Measurements from ENCODE around the gene TSSC4. TPM values are rescaled to one million over a fixed set of nuclear protein-coding genes. Genes with fewer than 3 reads are reported as not detected.

The TSSC4 gene
- total RNA-seq, 4 donors from 2014 or later: 11.0 to 66.5 (median 26.2) TPM

DNA sequence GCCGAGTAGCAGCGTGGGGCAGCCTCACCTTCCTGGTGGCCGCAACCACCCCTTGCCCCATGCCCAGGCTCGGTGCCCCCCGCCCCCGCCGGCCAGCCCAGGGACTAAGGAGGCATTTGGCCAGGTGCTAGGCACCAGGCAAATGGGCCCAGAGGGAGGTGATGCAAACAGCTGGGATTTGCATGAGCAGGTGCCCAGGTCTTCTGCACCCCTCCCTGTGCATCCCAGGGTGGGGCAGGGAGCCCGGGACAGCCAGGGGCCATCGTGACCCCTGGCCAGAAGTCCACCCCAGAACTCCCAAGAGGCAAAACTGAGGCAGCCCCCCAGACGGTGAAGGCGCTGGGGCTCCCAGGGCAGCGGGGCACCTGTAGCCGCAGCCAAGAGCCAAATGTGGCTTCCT lies 25.7 kb downstream of the TSSC4 start:
- DNase-seq: no peak
- Histone ChIP-seq H3K4me3 (no peak overlapping the region), H3K27ac (no peak overlapping the region), H3K27me3 (no peaks in the 10 kb centered on the region), H3K9me3 (no peaks in the 10 kb centered on the region), H3K36me3 (no peaks in the 10 kb centered on the region), H3K4me1 (no peaks in the 10 kb centered on the region)
- TF ChIP-seq POLR2A (IDR thresholded peaks at IDR 0.05) (no peak), CTCF (IDR thresholded peaks at IDR 0.05) (no peak)
- intact Hi-C loops (cut with DNase I; ENCODE audit: low total_unique reads): loop anchor here (10.0 kb wide), 1 partner anchor 469 kb away; no protein-coding TSS in a partner anchor

DNA sequence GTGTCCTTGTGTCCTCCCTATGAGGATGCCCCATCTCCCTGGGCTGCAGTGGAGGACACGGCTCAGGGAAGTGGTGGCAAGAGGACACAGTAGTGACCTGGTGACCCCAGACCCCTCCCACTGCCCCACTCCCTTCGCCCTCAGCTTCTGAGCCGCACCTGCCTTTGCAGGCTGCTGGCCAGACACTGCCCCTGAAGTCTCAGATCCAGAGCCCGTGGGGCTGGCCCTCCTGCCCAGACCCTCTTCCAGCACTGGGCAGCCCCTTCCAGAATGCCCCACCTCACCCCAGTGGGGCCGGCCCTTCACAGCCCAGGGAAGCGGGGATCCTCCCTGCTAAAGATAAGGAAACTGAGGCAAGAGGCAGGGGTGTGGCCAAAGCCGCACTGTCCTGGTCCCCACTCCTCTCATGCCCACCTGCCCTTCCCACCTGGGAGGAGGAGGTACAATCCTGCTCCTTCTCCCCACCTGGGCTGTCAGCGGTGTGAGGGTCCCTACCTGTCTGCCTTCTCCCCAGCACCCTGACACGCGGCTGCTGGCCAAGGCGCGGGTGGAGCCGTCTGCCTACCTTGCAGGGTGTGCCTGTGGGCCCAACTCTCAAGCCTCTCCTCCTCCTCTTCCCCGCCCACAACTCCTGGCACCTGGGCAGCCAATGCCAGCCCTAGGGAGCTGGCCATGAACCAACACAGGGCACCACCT lies 26.4 kb downstream of the TSSC4 start:
- Histone ChIP-seq H3K4me3 (no peak overlapping the region), H3K9me3 (no peaks in the 10 kb centered on the region), H3K4me1 (no peaks in the 10 kb centered on the region), H3K27ac (no peak overlapping the region), H3K36me3 (no peaks in the 10 kb centered on the region), H3K27me3 (no peaks in the 10 kb centered on the region)
- TF ChIP-seq POLR2A (IDR thresholded peaks at IDR 0.05): no peak
- no peak for TF ChIP-seq CTCF (IDR thresholded peaks at IDR 0.05)
- intact Hi-C loops (cut with DNase I; ENCODE audit: low total_unique reads): loop anchor here (10.0 kb wide), 1 partner anchor 468 kb away; no protein-coding TSS in a partner anchor
- no peak for DNase-seq

- no peak for TF ChIP-seq CTCF (IDR thresholded peaks at IDR 0.05)
- no peak for TF ChIP-seq POLR2A (IDR thresholded peaks at IDR 0.05)
- H3K27ac ChIP-seq: no peak overlapping the region
- no peaks in the 10 kb centered on the region for H3K9me3 ChIP-seq
- intact Hi-C loops (cut with DNase I; ENCODE audit: low total_unique reads): loop anchor here (2.0 to 10.0 kb wide), 2 partner anchors 103 to 467 kb away; no protein-coding TSS in a partner anchor
- no peaks in the 10 kb centered on the region for H3K36me3 ChIP-seq
- H3K27me3 ChIP-seq: no peaks in the 10 kb centered on the region
- H3K4me1 ChIP-seq: no peaks in the 10 kb centered on the region
- DNase-seq: no peak
- H3K4me3 ChIP-seq: no peak overlapping the region
Observed at GRCh38 chr11:2427721-2428321, 27.3 kb downstream of the TSSC4 start.

DNA sequence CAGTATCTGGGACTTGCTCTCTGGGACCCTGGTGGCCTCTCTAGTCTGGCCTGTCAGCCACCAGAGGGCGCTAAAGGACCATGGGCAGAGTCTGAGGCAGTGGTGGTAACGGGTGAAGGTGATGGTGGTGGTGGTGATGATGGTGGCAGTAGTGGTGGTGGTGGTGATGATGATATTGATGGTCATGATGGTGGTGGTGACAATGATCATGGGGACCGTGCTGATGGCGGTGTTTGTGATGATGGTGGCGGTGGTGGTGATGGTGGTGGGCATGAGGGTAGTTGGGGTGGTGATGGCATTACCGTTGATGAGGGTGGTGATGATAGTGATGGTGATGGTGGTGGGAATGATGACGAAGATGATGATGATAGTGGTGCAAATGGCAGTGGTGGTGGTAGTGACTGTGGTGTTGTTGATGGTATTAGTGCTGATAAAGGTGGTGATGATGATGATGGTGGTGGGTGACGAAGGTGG lies 27.8 kb downstream of the TSSC4 start:
- Histone ChIP-seq H3K27me3 (no peaks in the 10 kb centered on the region), H3K36me3 (no peaks in the 10 kb centered on the region), H3K4me3 (no peak overlapping the region), H3K4me1 (no peaks in the 10 kb centered on the region), H3K27ac (no peak overlapping the region), H3K9me3 (no peaks in the 10 kb centered on the region)
- TF ChIP-seq CTCF (IDR thresholded peaks at IDR 0.05): peak; percentile 46 to 89 (median 73)
- TF ChIP-seq POLR2A (IDR thresholded peaks at IDR 0.05): no peak
- intact Hi-C loops (cut with DNase I; ENCODE audit: low total_unique reads): loop anchor here (2.0 to 10.0 kb wide), 2 partner anchors 102 to 466 kb away; no protein-coding TSS in a partner anchor
- peak in 1 of 2 donors; percentile 50 for DNase-seq

GRCh38 chr11:2431395-2431794 lies 30.8 kb downstream of the TSSC4 start:
- intact Hi-C loops (cut with DNase I; ENCODE audit: low total_unique reads): no loop called here
- Histone ChIP-seq H3K27me3 (no peaks in the 10 kb centered on the region), H3K4me1 (no peaks in the 10 kb centered on the region), H3K36me3 (no peaks in the 10 kb centered on the region), H3K27ac (no peak overlapping the region), H3K9me3 (no peaks in the 10 kb centered on the region), H3K4me3 (no peak overlapping the region)
- DNase-seq: no peak
- TF ChIP-seq POLR2A (IDR thresholded peaks at IDR 0.05) (no peak), CTCF (IDR thresholded peaks at IDR 0.05) (no peak)

All from uterus (tissue), 4 donors.